Endothelial cell of hepatic sinusoid (primary cell): ENCODE measurements around the gene KLHL22.

Experiments used
- in situ Hi-C: cut with HindIII; loops from 2 replicates; pipeline ENCODE4 v1.10.0; 2017; ENCODE audit warnings: low sequenced_read_pairs

The KLHL22 gene

GRCh38 chr22:20450551-20450906 is 45.1 kb downstream of the KLHL22 start:
- in situ Hi-C loops: no loop called here

- in situ Hi-C loops: no loop called here
Observed at GRCh38 chr22:20449819-20450550, 45.6 kb downstream of the KLHL22 start.

GRCh38 chr22:20448630-20449029 is 47.0 kb downstream of the KLHL22 start:
- in situ Hi-C loops: no loop called here

GRCh38 chr22:20446383-20446970 is 49.1 kb downstream of the KLHL22 start:
- in situ Hi-C loops: no loop called here

- in situ Hi-C loops: loop anchor here (5.0 kb wide), 1 partner anchor 48 kb away; no protein-coding TSS in a partner anchor
Observed at GRCh38 chr22:20444325-20444724, 51.3 kb downstream of the KLHL22 start.

- in situ Hi-C loops: loop anchor here (5.0 kb wide), 1 partner anchor 50 kb away; no protein-coding TSS in a partner anchor
Observed at GRCh38 chr22:20442485-20443284, 52.9 kb downstream of the KLHL22 start.

- in situ Hi-C loops: loop anchor here (5.0 kb wide), 1 partner anchor 50 kb away; no protein-coding TSS in a partner anchor
Observed at GRCh38 chr22:20441631-20442484, 53.7 kb downstream of the KLHL22 start.

GRCh38 chr22:20440637-20441591 is 54.7 kb downstream of the KLHL22 start:
- in situ Hi-C loops: loop anchor here (5.0 kb wide), 1 partner anchor 51 kb away; no protein-coding TSS in a partner anchor

GRCh38 chr22:20439928-20440575 is 55.5 kb downstream of the KLHL22 start:
- in situ Hi-C loops: loop anchor here (5.0 kb wide), 1 partner anchor 52 kb away; no protein-coding TSS in a partner anchor

GRCh38 chr22:20439556-20439927 is 56.1 kb downstream of the KLHL22 start:
- in situ Hi-C loops: no loop called here

GRCh38 chr22:20438678-20439492 is 56.7 kb downstream of the KLHL22 start:
- in situ Hi-C loops: no loop called here

GRCh38 chr22:20438427-20438677 is 57.2 kb downstream of the KLHL22 start:
- in situ Hi-C loops: no loop called here

- in situ Hi-C loops: no loop called here
Observed at GRCh38 chr22:20437613-20438426, 57.8 kb downstream of the KLHL22 start, which contains the start of gene SCARF2. TSS of gene SCARF2 (minus strand) at chr22:20437825. CDS start at chr22:20437754, 71 bp downstream.

GRCh38 chr22:20436768-20437612 is 58.6 kb downstream of the KLHL22 start:
- in situ Hi-C loops: no loop called here

GRCh38 chr22:20436307-20436767 is 59.3 kb downstream of the KLHL22 start:
- in situ Hi-C loops: no loop called here
